Nephron progenitor cell (in vitro differentiated cells): ENCODE data around the gene B3GLCT.

Experiments
- DNase-seq: peaks from one replicate; pipeline ENCODE4 v3.0.0; 2021
- H3K27ac Mint-ChIP-seq: 2 replicates; pipeline ENCODE4 v1.8.0; 2021; ENCODE audit warnings: mild to moderate bottlenecking, moderate library complexity, mixed read lengths
- H3K27me3 Mint-ChIP-seq: 2 replicates; pipeline ENCODE4 v1.8.0; 2021; ENCODE audit warnings: mild to moderate bottlenecking, low read depth, mixed read lengths; ENCODE audit not compliant: poor library complexity
- H3K36me3 Mint-ChIP-seq: 2 replicates; pipeline ENCODE4 v1.8.0; 2021; ENCODE audit warnings: low read depth, mixed read lengths
- H3K4me1 Mint-ChIP-seq: 2 replicates; pipeline ENCODE4 v1.8.0; 2021; ENCODE audit warnings: mixed read lengths
- H3K4me3 Mint-ChIP-seq: 2 replicates; pipeline ENCODE4 v1.8.0; 2021; ENCODE audit warnings: mild to moderate bottlenecking, moderate library complexity, mixed read lengths
- H3K9me3 Mint-ChIP-seq: 2 replicates; pipeline ENCODE4 v1.8.0; 2021; ENCODE audit warnings: mild to moderate bottlenecking, moderate library complexity, mixed read lengths
- CTCF ChIP-seq: fragments of 200-600 bp; sonication (generic); IDR thresholded peaks from 2 replicates; pipeline ENCODE4 v1.5.0; 2021; ENCODE audit warnings: antibody characterized with exemption

B3GLCT gene

GRCh38 chr13:31199849-31200636 lies at the start of gene B3GLCT:
Gene B3GLCT (plus strand): TSS chr13:31199975. CDS start chr13:31200085, 110 bp downstream.
- TF ChIP-seq CTCF, result peak; percentile 61

GRCh38 chr13:31150315-31150985 lies 49.3 kb upstream of the B3GLCT start:
- TF ChIP-seq CTCF, result no peak
- H3K27me3 Mint-ChIP-seq, result no peaks in the 10 kb centered on the region
- no peak overlapping the region for H3K4me3 Mint-ChIP-seq
- no peaks in the 10 kb centered on the region for H3K4me1 Mint-ChIP-seq
- no peak overlapping the region for H3K27ac Mint-ChIP-seq
- no peaks in the 10 kb centered on the region for H3K9me3 Mint-ChIP-seq
- H3K36me3 Mint-ChIP-seq, result peaks cover 76% of the 10 kb centered on the region
- no peak for DNase-seq

More at GRCh38 chr13:31199849-31200636, at the start of gene B3GLCT:
- peak; percentile 89 for DNase-seq
- Mint-ChIP-seq H3K9me3 (peaks cover 9% of the 10 kb centered on the region), H3K36me3 (peaks cover 9% of the 10 kb centered on the region), H3K27me3 (peaks cover 5% of the 10 kb centered on the region), H3K4me1 (peaks cover 49% of the 10 kb centered on the region), H3K27ac (no peak within 1 kb of the TSS), H3K4me3 (peak within 1 kb of the TSS; percentile 82)

GRCh38 chr13:31151837-31152236 lies 47.9 kb upstream of the B3GLCT start:
- peaks cover 71% of the 10 kb centered on the region for H3K36me3 Mint-ChIP-seq
- H3K9me3 Mint-ChIP-seq, result no peaks in the 10 kb centered on the region
- H3K4me3 Mint-ChIP-seq, result no peak overlapping the region
- no peaks in the 10 kb centered on the region for H3K4me1 Mint-ChIP-seq
- no peak for DNase-seq
- no peak overlapping the region for H3K27ac Mint-ChIP-seq
- TF ChIP-seq CTCF, result no peak
- H3K27me3 Mint-ChIP-seq, result no peaks in the 10 kb centered on the region

GRCh38 chr13:31154939-31155338 lies 44.8 kb upstream of the B3GLCT start:
- no peak for TF ChIP-seq CTCF
- no peak overlapping the region for H3K27ac Mint-ChIP-seq
- H3K27me3 Mint-ChIP-seq, result no peaks in the 10 kb centered on the region

GRCh38 chr13:31159306-31159705 lies 40.5 kb upstream of the B3GLCT start:
- Mint-ChIP-seq H3K27ac (no peak overlapping the region), H3K9me3 (no peaks in the 10 kb centered on the region)

More at GRCh38 chr13:31154939-31155338, 44.8 kb upstream of the B3GLCT start:
- Mint-ChIP-seq H3K36me3 (peaks cover 68% of the 10 kb centered on the region), H3K4me1 (peaks cover 18% of the 10 kb centered on the region), H3K4me3 (no peak overlapping the region), H3K9me3 (no peaks in the 10 kb centered on the region)
- no peak for DNase-seq

More at GRCh38 chr13:31159306-31159705, 40.5 kb upstream of the B3GLCT start:
- Mint-ChIP-seq H3K27me3 (no peaks in the 10 kb centered on the region), H3K4me3 (peak overlapping the region; percentile 94), H3K36me3 (peaks cover 40% of the 10 kb centered on the region), H3K4me1 (peaks cover 40% of the 10 kb centered on the region)
- no peak for TF ChIP-seq CTCF
- DNase-seq, result no peak
